MCF 10A (cell line): ENCODE results near the gene AEBP1. TPM values are rescaled to one million over a fixed set of nuclear protein-coding genes. Genes with fewer than 3 reads are reported as not detected.

Experiments
- BruUV-seq: library from RNA; stranded (reverse); fragments of 400-500 nt; replicated peaks from 2 replicates; lab custom pipeline; 2021; lab: Mats Ljungman, UMichigan
- CTCF ChIA-PET: fragments of 300-600 bp; sonication (Branson Sonifier 250); formaldehyde crosslinking; extraction: SDS; loops from one replicate; lab custom pipeline; 2021; ENCODE audit warnings: antibody characterized with exemption, inconsistent platforms; lab: Yijun Ruan, JAX
- POLR2A ChIA-PET: fragments of 300-600, 350-650 bp; sonication (Branson Sonifier 250); formaldehyde crosslinking; extraction: SDS; loops from one replicate; lab custom pipeline; 2020; ENCODE audit warnings: antibody characterized with exemption, inconsistent platforms; lab: Yijun Ruan, JAX
- DNase-seq: peaks from one replicate; pipeline ENCODE4 v3.0.0-alpha.2; 2018; ENCODE audit not compliant: unreplicated experiment
- H3K27ac Mint-ChIP-seq: one replicate; pipeline ENCODE4 v1.8.0; 2022; ENCODE audit warnings: mild to moderate bottlenecking, low read depth, mixed read lengths; ENCODE audit not compliant: unreplicated experiment
- H3K27me3 Mint-ChIP-seq: one replicate; pipeline ENCODE4 v1.8.0; 2022; ENCODE audit warnings: mixed read lengths; ENCODE audit not compliant: insufficient read depth, unreplicated experiment
- H3K36me3 Mint-ChIP-seq: one replicate; pipeline ENCODE4 v1.8.0; 2022; ENCODE audit warnings: mild to moderate bottlenecking, moderate library complexity, mixed read lengths; ENCODE audit not compliant: insufficient read depth, unreplicated experiment
- H3K4me1 Mint-ChIP-seq: one replicate; pipeline ENCODE4 v1.8.0; 2022; ENCODE audit warnings: mixed read lengths; ENCODE audit not compliant: insufficient read depth, unreplicated experiment
- H3K4me3 Mint-ChIP-seq: one replicate; pipeline ENCODE4 v1.8.0; 2022; ENCODE audit warnings: mild to moderate bottlenecking, moderate library complexity, mixed read lengths; ENCODE audit not compliant: unreplicated experiment
- H3K9me3 Mint-ChIP-seq: one replicate; pipeline ENCODE4 v1.8.0; 2022; ENCODE audit warnings: mixed read lengths; ENCODE audit not compliant: unreplicated experiment
- intact Hi-C: fragments of 100-400 bp; cut with micrococcal nuclease; formaldehyde crosslinking; loops from 2 replicates; pipeline ENCODE4 v1.14.1; 2022
- total RNA-seq: library from RNA; stranded (reverse); gene quantifications from 2 replicates; pipeline ENCODE4 v1.2.3, GENCODE V29; 2022
- TF ChIP-seq, protein P1 (sequence below): fragments of 200-600 bp; IDR thresholded peaks from one replicate; pipeline ENCODE4 v1.8.0; 2022; ENCODE audit warnings: antibody characterized with exemption, mild to moderate bottlenecking; ENCODE audit not compliant: unreplicated experiment

AEBP1 gene
- total RNA-seq, 1 experiment from 2014 or later = not detected

GRCh38 chr7:44066494-44067063 lies 37.6 kb upstream of the AEBP1 start:
- no TSS peak for BruUV-seq
- intact Hi-C loops = no loop called here
- no peak overlapping the region for H3K27ac Mint-ChIP-seq
- DNase-seq = no peak
- H3K9me3 Mint-ChIP-seq = no peaks in the 10 kb centered on the region
- POLR2A ChIA-PET = interaction anchor here (1.1 to 4.1 kb wide), 7 partner anchors 10 to 75 kb away, joined by 3 to 24 read pairs (median 3); partner anchors contain the start of gene DBNL
- H3K36me3 Mint-ChIP-seq = peaks cover 47% of the 10 kb centered on the region
- H3K4me3 Mint-ChIP-seq = no peak overlapping the region
- no peaks in the 10 kb centered on the region for H3K27me3 Mint-ChIP-seq
- CTCF ChIA-PET = interaction anchor here (0.7 kb wide), 1 partner anchor 513 kb away, joined by 4 read pairs; no protein-coding TSS in a partner anchor
- H3K4me1 Mint-ChIP-seq = peaks cover 15% of the 10 kb centered on the region
- TF ChIP-seq, protein P1, sequence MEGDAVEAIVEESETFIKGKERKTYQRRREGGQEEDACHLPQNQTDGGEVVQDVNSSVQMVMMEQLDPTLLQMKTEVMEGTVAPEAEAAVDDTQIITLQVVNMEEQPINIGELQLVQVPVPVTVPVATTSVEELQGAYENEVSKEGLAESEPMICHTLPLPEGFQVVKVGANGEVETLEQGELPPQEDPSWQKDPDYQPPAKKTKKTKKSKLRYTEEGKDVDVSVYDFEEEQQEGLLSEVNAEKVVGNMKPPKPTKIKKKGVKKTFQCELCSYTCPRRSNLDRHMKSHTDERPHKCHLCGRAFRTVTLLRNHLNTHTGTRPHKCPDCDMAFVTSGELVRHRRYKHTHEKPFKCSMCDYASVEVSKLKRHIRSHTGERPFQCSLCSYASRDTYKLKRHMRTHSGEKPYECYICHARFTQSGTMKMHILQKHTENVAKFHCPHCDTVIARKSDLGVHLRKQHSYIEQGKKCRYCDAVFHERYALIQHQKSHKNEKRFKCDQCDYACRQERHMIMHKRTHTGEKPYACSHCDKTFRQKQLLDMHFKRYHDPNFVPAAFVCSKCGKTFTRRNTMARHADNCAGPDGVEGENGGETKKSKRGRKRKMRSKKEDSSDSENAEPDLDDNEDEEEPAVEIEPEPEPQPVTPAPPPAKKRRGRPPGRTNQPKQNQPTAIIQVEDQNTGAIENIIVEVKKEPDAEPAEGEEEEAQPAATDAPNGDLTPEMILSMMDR = no peak

GRCh38 chr7:44067064-44067951 lies 36.8 kb upstream of the AEBP1 start:
- BruUV-seq = no TSS peak
- POLR2A ChIA-PET = interaction anchor here (0.6 to 4.1 kb wide), 9 partner anchors 10 to 934 kb away, joined by 3 to 24 read pairs (median 5); partner anchors contain the start of gene DBNL
- intact Hi-C loops = no loop called here
- no peak for DNase-seq
- no peaks in the 10 kb centered on the region for H3K9me3 Mint-ChIP-seq
- peaks cover 22% of the 10 kb centered on the region for H3K4me1 Mint-ChIP-seq
- no peaks in the 10 kb centered on the region for H3K27me3 Mint-ChIP-seq
- peaks cover 43% of the 10 kb centered on the region for H3K36me3 Mint-ChIP-seq
- no peak overlapping the region for H3K27ac Mint-ChIP-seq
- H3K4me3 Mint-ChIP-seq = no peak overlapping the region
- CTCF ChIA-PET = interaction anchor here (0.7 to 1.2 kb wide), 2 partner anchors 55 to 512 kb away, joined by 3 to 4 read pairs; no protein-coding TSS in a partner anchor
- TF ChIP-seq, protein P1 = no peak

- no peak overlapping the region for H3K4me3 Mint-ChIP-seq
- intact Hi-C loops = no loop called here
- H3K36me3 Mint-ChIP-seq = peaks cover 48% of the 10 kb centered on the region
- H3K9me3 Mint-ChIP-seq = no peaks in the 10 kb centered on the region
- H3K27ac Mint-ChIP-seq = no peak overlapping the region
- POLR2A ChIA-PET = interaction anchor here (0.6 to 2.4 kb wide), 9 partner anchors 11 to 934 kb away, joined by 3 to 13 read pairs (median 5); partner anchors contain the start of gene DBNL
- CTCF ChIA-PET = interaction anchor here (1.2 kb wide), 1 partner anchor 54 kb away, joined by 3 read pairs; no protein-coding TSS in a partner anchor
- H3K27me3 Mint-ChIP-seq = no peaks in the 10 kb centered on the region
- peaks cover 29% of the 10 kb centered on the region for H3K4me1 Mint-ChIP-seq
- DNase-seq = no peak
- TF ChIP-seq, protein P1 = no peak
- BruUV-seq = no TSS peak
Observed at GRCh38 chr7:44068054-44068453, 36.1 kb upstream of the AEBP1 start.
